Neural crest cell (in vitro differentiated cells): ENCODE measurements around the gene UBR4. TPM values are rescaled to one million over a fixed set of nuclear protein-coding genes. Genes with fewer than 3 reads are reported as not detected.
"Not testable (repeated sequence)": the region's sequence is repeated elsewhere in the genome, so short reads cannot be mapped to it uniquely, and the experiment has no call there.

ENCODE experiments used
- DNase-seq: peaks from one replicate; pipeline ENCODE4 v3.0.0; 2021; ENCODE audit warnings: low read depth, mixed read lengths, low spot score
- H3K27ac Mint-ChIP-seq: one replicate; pipeline ENCODE4 v1.8.0; 2021; ENCODE audit warnings: mild to moderate bottlenecking, mixed read lengths; ENCODE audit not compliant: unreplicated experiment
- H3K27me3 Mint-ChIP-seq: 2 replicates; pipeline ENCODE4 v1.8.0; 2021; ENCODE audit warnings: low read depth, mild to moderate bottlenecking, mixed read lengths
- H3K36me3 Mint-ChIP-seq: 2 replicates; pipeline ENCODE4 v1.8.0; 2021; ENCODE audit warnings: low read depth, mild to moderate bottlenecking, mixed read lengths
- H3K4me1 Mint-ChIP-seq: 2 replicates; pipeline ENCODE4 v1.8.0; 2021; ENCODE audit warnings: mixed read lengths
- H3K4me3 Mint-ChIP-seq: one replicate; pipeline ENCODE4 v1.8.0; 2021; ENCODE audit warnings: mild to moderate bottlenecking, mixed read lengths
- H3K9me3 Mint-ChIP-seq: 2 replicates; pipeline ENCODE4 v1.8.0; 2021; ENCODE audit warnings: mixed read lengths
- CTCF ChIP-seq: fragments of 200-600 bp; sonication (generic); conservative IDR thresholded peaks from 2 replicates; pipeline ENCODE4 v1.5.0; 2021; ENCODE audit warnings: antibody characterized with exemption, mild to moderate bottlenecking
- total RNA-seq: library from RNA; stranded (reverse); gene quantifications from 2 replicates; pipeline ENCODE4 v1.2.1, GENCODE V29; 2021

The UBR4 gene
- total RNA-seq, 1 donor from 2014 or later = 114 TPM

GRCh38 chr1:19234224-19234623 lies 24.2 kb upstream of the UBR4 start:
- no peak for DNase-seq
- H3K36me3 Mint-ChIP-seq = peaks cover 8% of the 10 kb centered on the region
- H3K27me3 Mint-ChIP-seq = no peaks in the 10 kb centered on the region
- no peak overlapping the region for H3K4me3 Mint-ChIP-seq
- no peak for TF ChIP-seq CTCF
- H3K9me3 Mint-ChIP-seq = no peaks in the 10 kb centered on the region
- no peaks in the 10 kb centered on the region for H3K4me1 Mint-ChIP-seq
- no peak overlapping the region for H3K27ac Mint-ChIP-seq

GRCh38 chr1:19232524-19232846 lies 22.4 kb upstream of the UBR4 start:
- Mint-ChIP-seq H3K36me3 (peaks cover 8% of the 10 kb centered on the region), H3K9me3 (no peaks in the 10 kb centered on the region), H3K27ac (no peak overlapping the region), H3K4me3 (no peak overlapping the region), H3K4me1 (no peaks in the 10 kb centered on the region), H3K27me3 (no peaks in the 10 kb centered on the region)
- DNase-seq = no peak
- TF ChIP-seq CTCF = no peak

- not testable (repeated sequence) for H3K4me3 Mint-ChIP-seq, DNase-seq, H3K4me1 Mint-ChIP-seq, H3K27me3 Mint-ChIP-seq, H3K27ac Mint-ChIP-seq, H3K9me3 Mint-ChIP-seq, H3K36me3 Mint-ChIP-seq
Observed at GRCh38 chr1:19231736-19232523, 21.9 kb upstream of the UBR4 start.

GRCh38 chr1:19229828-19230325 lies 19.8 kb upstream of the UBR4 start:
- H3K36me3 Mint-ChIP-seq = peaks cover 11% of the 10 kb centered on the region
- no peaks in the 10 kb centered on the region for H3K9me3 Mint-ChIP-seq
- H3K27me3 Mint-ChIP-seq = no peaks in the 10 kb centered on the region
- H3K4me1 Mint-ChIP-seq = no peaks in the 10 kb centered on the region
- no peak for DNase-seq
- TF ChIP-seq CTCF = no peak
- no peak overlapping the region for H3K27ac Mint-ChIP-seq
- H3K4me3 Mint-ChIP-seq = no peak overlapping the region

GRCh38 chr1:19229229-19229628 lies 19.2 kb upstream of the UBR4 start:
- H3K4me3 Mint-ChIP-seq = no peak overlapping the region
- no peaks in the 10 kb centered on the region for H3K27me3 Mint-ChIP-seq
- H3K27ac Mint-ChIP-seq = no peak overlapping the region

More at GRCh38 chr1:19229229-19229628, 19.2 kb upstream of the UBR4 start:
- no peak for TF ChIP-seq CTCF
- H3K36me3 Mint-ChIP-seq = peaks cover 13% of the 10 kb centered on the region
- H3K4me1 Mint-ChIP-seq = no peaks in the 10 kb centered on the region
- no peak for DNase-seq
- H3K9me3 Mint-ChIP-seq = no peaks in the 10 kb centered on the region
